SK-N-SH (cell line): ENCODE measurements around the gene RSKR. TPM values are rescaled to one million over a fixed set of nuclear protein-coding genes. Genes with fewer than 3 reads are reported as not detected.

Experiments
- CTCF ChIA-PET: fragments of 300-600, 350-600 bp; formaldehyde crosslinking; extraction: SDS; loops from one replicate; lab custom pipeline; 2021; lab: Yijun Ruan, JAX
- POLR2A ChIA-PET: fragments of 350-600 bp; sonication (Branson Sonifier 250); formaldehyde crosslinking; extraction: SDS; loops from one replicate; lab custom pipeline; 2020; ENCODE audit warnings: antibody characterized with exemption, inconsistent platforms; lab: Yijun Ruan, JAX
- DNase-seq: peaks from one replicate; pipeline ENCODE4 v3.0.0; 2012
- H2AFZ ChIP-seq: fragments of 200-600 bp; sonication (generic); 2 replicates; pipeline ENCODE4 v1.8.1; 2016; ENCODE audit warnings: antibody characterized with exemption, mild to moderate bottlenecking, low read depth
- H3F3A ChIP-seq: fragments of 200-600 bp; sonication (generic); replicated peaks from 2 replicates; pipeline ENCODE3; 2016; ENCODE audit warnings: antibody characterized with exemption, mild to moderate bottlenecking; ENCODE audit not compliant: insufficient read depth
- H3K27ac ChIP-seq, 2 experiments: fragments of 200-500 bp in 1 of 2; fragments of 200-600 bp in 1 of 2; sonication (Bioruptor generic) in 1 of 2; sonication (generic), shearing (Covaris generic) in 1 of 2; 2 replicates each; pipeline versions ENCODE4 v1.5.1 to v1.6.1; 2014 to 2016; ENCODE audit warnings: low read depth in 2 of 2, inconsistent platforms in 1 of 2, low read length in 1 of 2, mild to moderate bottlenecking in 1 of 2, mixed read lengths in 1 of 2
- H3K27me3 ChIP-seq: fragments of 200-600 bp; sonication (generic), shearing (Covaris generic); 2 replicates; pipeline ENCODE4 v1.6.1; 2016; ENCODE audit warnings: mixed run types; ENCODE audit not compliant: insufficient read depth
- H3K36me3 ChIP-seq, 2 experiments: fragments of 200-500 bp in 1 of 2; fragments of 200-600 bp in 1 of 2; sonication (Bioruptor generic) in 1 of 2; sonication (generic) in 1 of 2; replicated peaks in 1 of 2; 2 replicates each; pipeline versions ENCODE3 to v1.5.1; 2014 to 2016; ENCODE audit warnings: low read length in 1 of 2, mild to moderate bottlenecking in 1 of 2; ENCODE audit not compliant: insufficient read depth in 2 of 2, control insufficient read depth in 1 of 2
- H3K4me1 ChIP-seq, 2 experiments: fragments of 200-500 bp in 1 of 2; fragments of 200-600 bp in 1 of 2; sonication (Bioruptor generic) in 1 of 2; sonication (generic), shearing (Covaris generic) in 1 of 2; 2 replicates each; pipeline versions ENCODE4 v1.5.1 to v1.6.1; 2014 to 2016; ENCODE audit warnings: low read depth in 1 of 2, low read length in 1 of 2, mixed run types in 1 of 2; ENCODE audit not compliant: insufficient read depth in 2 of 2, control insufficient read depth in 1 of 2
- H3K4me2 ChIP-seq: fragments of 200-600 bp; sonication (generic), shearing (Covaris generic); 2 replicates; pipeline ENCODE4 v1.6.1; 2017; ENCODE audit warnings: mixed run types
- H3K4me3 ChIP-seq, 2 experiments: fragments of 200-500 bp in 1 of 2; fragments of 200-600 bp in 1 of 2; sonication (Bioruptor generic) in 1 of 2; sonication (generic), shearing (Covaris generic) in 1 of 2; 2 replicates each; pipeline versions ENCODE4 v1.5.1 to v1.8.1; 2014 to 2016; ENCODE audit warnings: low read depth in 2 of 2, inconsistent platforms in 1 of 2, low read length in 1 of 2, mild to moderate bottlenecking in 1 of 2, mixed read lengths in 1 of 2, moderate library complexity in 1 of 2
- H3K79me2 ChIP-seq: fragments of 200-600 bp; sonication (generic); 2 replicates; pipeline ENCODE4 v1.8.1; 2017; ENCODE audit warnings: mild to moderate bottlenecking; ENCODE audit not compliant: insufficient read depth
- H3K9ac ChIP-seq: fragments of 200-600 bp; sonication (generic); 2 replicates; pipeline ENCODE4 v1.6.1; 2017; ENCODE audit warnings: mixed run types
- H3K9me2 ChIP-seq: fragments of 200-600 bp; sonication (generic); 2 replicates; pipeline ENCODE4 v1.6.1; 2017; ENCODE audit warnings: mixed run types
- H3K9me3 ChIP-seq: fragments of 200-600 bp; sonication (generic); 2 replicates; pipeline ENCODE4 v1.6.1; 2017; ENCODE audit warnings: mixed run types, mild to moderate bottlenecking, moderate library complexity
- H4K20me1 ChIP-seq: fragments of 200-600 bp; sonication (generic); 2 replicates; pipeline ENCODE4 v1.6.1; 2017; ENCODE audit warnings: mild to moderate bottlenecking, mixed run types; ENCODE audit not compliant: insufficient read depth
- CHD2 ChIP-seq: fragments of 150-350 bp; IDR thresholded peaks from 2 replicates; pipeline ENCODE4 v1.6.1; 2018; ENCODE audit warnings: low read length; ENCODE audit not compliant: partially characterized antibody
- ELF1 ChIP-seq: IDR thresholded peaks from 2 replicates; pipeline ENCODE4 v1.4.0; 2012
- FOXJ3 ChIP-seq: sonication (generic); formaldehyde crosslinking; IDR thresholded peaks from 2 replicates; pipeline ENCODE4 v1.5.1; 2020; ENCODE audit warnings: mild to moderate bottlenecking, missing genetic modification reagents
- FOXM1 ChIP-seq: IDR thresholded peaks from 2 replicates; pipeline ENCODE4 v1.4.0; 2012; ENCODE audit warnings: low read depth, mild to moderate bottlenecking
- GABPA ChIP-seq: IDR thresholded peaks from 2 replicates; pipeline ENCODE4 v1.4.0; 2012; ENCODE audit warnings: low read depth, mild to moderate bottlenecking
- GATA2 ChIP-seq: sonication (generic); formaldehyde crosslinking; IDR thresholded peaks from 2 replicates; pipeline ENCODE4 v1.5.0; 2020; ENCODE audit warnings: mild to moderate bottlenecking, missing genetic modification reagents
- NFIC ChIP-seq: IDR thresholded peaks from 2 replicates; pipeline ENCODE4 v1.4.0; 2012; ENCODE audit warnings: borderline replicate concordance
- NRF1 ChIP-seq: IDR thresholded peaks from 2 replicates; pipeline ENCODE4 v1.6.1; 2012; ENCODE audit warnings: low read depth, mild to moderate bottlenecking, low read length
- RAD21 ChIP-seq: IDR thresholded peaks from 2 replicates; pipeline ENCODE4 v1.6.1; 2012; ENCODE audit warnings: mild to moderate bottlenecking, low read length
- RCOR1 ChIP-seq: fragments of 150-350 bp; IDR thresholded peaks from 2 replicates; pipeline ENCODE4 v1.6.1; 2017; ENCODE audit warnings: antibody characterized with exemption, low read length
- TAF1 ChIP-seq: IDR thresholded peaks from 2 replicates; pipeline ENCODE4 v1.6.1; 2012; ENCODE audit warnings: low read depth, mild to moderate bottlenecking, low read length, moderate library complexity, borderline replicate concordance
- YY1 ChIP-seq: IDR thresholded peaks from 2 replicates; pipeline ENCODE4 v1.4.0; 2012; ENCODE audit warnings: low read depth, mild to moderate bottlenecking
- WGBS: methylation state at CpG from one replicate; pipeline ENCODE4 v1.1.6; 2017; ENCODE audit warnings: low lambda C conversion rate; 5-methylcytosine and 5-hydroxymethylcytosine counted together
- polyA plus RNA-seq, 3 experiments: library from polyadenylated mRNA; depleted of rRNA; stranded (reverse); fragments of >200 nt; gene quantifications; 2 replicates each; pipeline ENCODE4 v1.2.3, GENCODE V29; 2012
- TF ChIP-seq, protein P1 (sequence below): fragments of 150-350 bp; IDR thresholded peaks from 2 replicates; pipeline ENCODE4 v1.6.1; 2016; ENCODE audit warnings: mild to moderate bottlenecking, low read depth, low read length
- TF ChIP-seq, protein P2 (sequence below): IDR thresholded peaks from 2 replicates; pipeline ENCODE4 v1.4.0; 2012; ENCODE audit warnings: low read depth, borderline replicate concordance
- TF ChIP-seq, protein P3 (sequence below): IDR thresholded peaks from 2 replicates; pipeline ENCODE4 v1.4.0; 2012; ENCODE audit warnings: low read depth
- TF ChIP-seq, protein P4 (sequence below): IDR thresholded peaks from 2 replicates; pipeline ENCODE4 v1.4.0; 2012; ENCODE audit warnings: low read depth, borderline replicate concordance
- TF ChIP-seq, protein P5 (sequence below): IDR thresholded peaks from 2 replicates; pipeline ENCODE4 v1.6.1; 2012; ENCODE audit warnings: mild to moderate bottlenecking, low read depth, low read length, moderate library complexity

The RSKR gene
- polyA plus RNA-seq, 1 of the 3 experiments (the other 2 are of a cell fraction), result 7.9 TPM

DNA sequence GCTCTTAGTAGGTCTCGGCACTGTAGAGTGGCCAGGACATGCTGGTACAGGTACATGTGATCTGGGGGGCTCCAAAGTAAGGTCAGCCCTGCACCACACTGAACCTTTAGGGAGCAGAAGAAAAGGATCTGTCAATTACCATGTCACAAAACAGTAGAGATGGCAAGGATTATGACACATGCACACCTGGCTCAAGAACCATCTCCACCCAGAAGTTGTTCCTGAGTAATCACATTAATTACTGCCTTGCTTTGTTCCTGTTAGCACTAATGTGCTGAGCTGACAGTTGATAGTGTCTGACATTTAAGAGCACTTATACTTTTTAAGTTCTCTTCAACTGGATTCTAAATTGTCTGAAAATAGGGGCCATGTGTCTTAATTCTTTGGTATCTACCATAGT, 21.5 kb upstream of the RSKR start:
- CTCF ChIA-PET, result interaction anchor here (0.9 to 5.5 kb wide), 3 partner anchors 9 to 23 kb away, joined by 3 to 43 read pairs (median 4); partner anchors contain the start of gene BLTP2
- POLR2A ChIA-PET, result interaction anchor here (1.8 kb wide), 1 partner anchor 9 kb away, joined by 7 read pairs; the partner anchor contains the start of gene BLTP2

DNA sequence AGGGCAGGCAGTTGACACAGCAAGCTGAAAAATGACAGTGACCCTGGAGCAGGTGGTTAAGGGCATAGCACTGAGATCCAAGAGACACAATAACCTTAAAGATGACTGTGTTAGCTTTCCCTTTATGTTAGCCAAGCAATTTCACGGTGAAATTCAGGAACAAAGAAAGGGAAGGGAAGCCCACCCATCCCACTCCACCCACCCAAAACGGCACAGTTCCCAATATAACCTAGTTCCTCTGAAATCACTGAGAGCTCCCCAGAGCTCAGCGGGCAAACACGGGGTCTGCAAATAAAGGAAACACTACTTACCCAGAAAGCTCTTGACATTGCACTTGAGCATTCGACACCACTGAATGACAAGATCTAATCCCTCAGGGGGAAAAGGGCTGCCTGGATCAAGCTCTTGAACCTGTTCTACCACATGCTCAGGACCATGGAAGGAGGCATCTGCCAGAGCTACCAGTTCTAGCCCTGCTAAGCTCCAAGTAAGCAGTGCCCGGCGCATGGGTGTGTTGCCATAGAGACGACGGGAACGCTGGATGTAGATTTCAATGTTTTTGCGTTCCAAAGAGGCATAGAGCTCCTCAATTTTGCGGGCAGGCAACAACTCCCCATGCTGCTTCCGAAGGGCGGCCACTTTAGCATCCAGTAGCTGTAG, 20.4 kb upstream of the RSKR start:
- 96% methylated on average over 12 of the region's 14 CpGs for WGBS
- Histone ChIP-seq H2AFZ (no peak overlapping the region), H3K36me3 (peaks cover 83 to 90% of the 10 kb centered on the region in 2 experiments), H3K27me3 (no peaks in the 10 kb centered on the region), H3K79me2 (peaks cover 33% of the 10 kb centered on the region), H3K9ac (no peak overlapping the region), H3K9me3 (no peaks in the 10 kb centered on the region), H3K4me2 (no peak overlapping the region), H3K4me3 (no peak overlapping the region), H3K9me2 (no peaks in the 10 kb centered on the region), H3F3A (no peaks in the 10 kb centered on the region), H4K20me1 (peaks cover 13% of the 10 kb centered on the region), H3K27ac (no peak overlapping the region), H3K4me1 (no peaks in the 10 kb centered on the region)
- POLR2A ChIA-PET, result interaction anchor here (1.8 kb wide), 1 partner anchor 10 kb away, joined by 7 read pairs; the partner anchor contains the start of gene BLTP2
- CTCF ChIA-PET, result interaction anchor here (0.6 to 5.5 kb wide), 7 partner anchors 10 to 140 kb away, joined by 3 to 43 read pairs (median 4); partner anchors contain the start of gene BLTP2
- DNase-seq, result no peak
- no peak for TF ChIP-seq GABPA
- no peak for TF ChIP-seq FOXM1
- TF ChIP-seq RCOR1, result no peak
- no peak for TF ChIP-seq FOXJ3
- no peak for TF ChIP-seq TAF1
- TF ChIP-seq NRF1, result no peak
- TF ChIP-seq, protein P1, sequence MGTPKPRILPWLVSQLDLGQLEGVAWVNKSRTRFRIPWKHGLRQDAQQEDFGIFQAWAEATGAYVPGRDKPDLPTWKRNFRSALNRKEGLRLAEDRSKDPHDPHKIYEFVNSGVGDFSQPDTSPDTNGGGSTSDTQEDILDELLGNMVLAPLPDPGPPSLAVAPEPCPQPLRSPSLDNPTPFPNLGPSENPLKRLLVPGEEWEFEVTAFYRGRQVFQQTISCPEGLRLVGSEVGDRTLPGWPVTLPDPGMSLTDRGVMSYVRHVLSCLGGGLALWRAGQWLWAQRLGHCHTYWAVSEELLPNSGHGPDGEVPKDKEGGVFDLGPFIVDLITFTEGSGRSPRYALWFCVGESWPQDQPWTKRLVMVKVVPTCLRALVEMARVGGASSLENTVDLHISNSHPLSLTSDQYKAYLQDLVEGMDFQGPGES, result no peak
- no peak for TF ChIP-seq YY1
- no peak for TF ChIP-seq ELF1
- TF ChIP-seq, protein P2, sequence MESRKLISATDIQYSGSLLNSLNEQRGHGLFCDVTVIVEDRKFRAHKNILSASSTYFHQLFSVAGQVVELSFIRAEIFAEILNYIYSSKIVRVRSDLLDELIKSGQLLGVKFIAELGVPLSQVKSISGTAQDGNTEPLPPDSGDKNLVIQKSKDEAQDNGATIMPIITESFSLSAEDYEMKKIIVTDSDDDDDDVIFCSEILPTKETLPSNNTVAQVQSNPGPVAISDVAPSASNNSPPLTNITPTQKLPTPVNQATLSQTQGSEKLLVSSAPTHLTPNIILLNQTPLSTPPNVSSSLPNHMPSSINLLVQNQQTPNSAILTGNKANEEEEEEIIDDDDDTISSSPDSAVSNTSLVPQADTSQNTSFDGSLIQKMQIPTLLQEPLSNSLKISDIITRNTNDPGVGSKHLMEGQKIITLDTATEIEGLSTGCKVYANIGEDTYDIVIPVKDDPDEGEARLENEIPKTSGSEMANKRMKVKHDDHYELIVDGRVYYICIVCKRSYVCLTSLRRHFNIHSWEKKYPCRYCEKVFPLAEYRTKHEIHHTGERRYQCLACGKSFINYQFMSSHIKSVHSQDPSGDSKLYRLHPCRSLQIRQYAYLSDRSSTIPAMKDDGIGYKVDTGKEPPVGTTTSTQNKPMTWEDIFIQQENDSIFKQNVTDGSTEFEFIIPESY, result no peak
- no peak for TF ChIP-seq CHD2
- TF ChIP-seq, protein P3, sequence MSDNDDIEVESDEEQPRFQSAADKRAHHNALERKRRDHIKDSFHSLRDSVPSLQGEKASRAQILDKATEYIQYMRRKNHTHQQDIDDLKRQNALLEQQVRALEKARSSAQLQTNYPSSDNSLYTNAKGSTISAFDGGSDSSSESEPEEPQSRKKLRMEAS, result no peak
- TF ChIP-seq GATA2 (CRISPR knock-in tag), result no peak
- no peak for TF ChIP-seq RAD21
- TF ChIP-seq NFIC, result no peak
- TF ChIP-seq, protein P4, sequence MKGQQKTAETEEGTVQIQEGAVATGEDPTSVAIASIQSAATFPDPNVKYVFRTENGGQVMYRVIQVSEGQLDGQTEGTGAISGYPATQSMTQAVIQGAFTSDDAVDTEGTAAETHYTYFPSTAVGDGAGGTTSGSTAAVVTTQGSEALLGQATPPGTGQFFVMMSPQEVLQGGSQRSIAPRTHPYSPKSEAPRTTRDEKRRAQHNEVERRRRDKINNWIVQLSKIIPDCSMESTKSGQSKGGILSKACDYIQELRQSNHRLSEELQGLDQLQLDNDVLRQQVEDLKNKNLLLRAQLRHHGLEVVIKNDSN, result no peak

More for the DNA sequence above, 21.5 kb upstream of the RSKR start:
- 100% methylated on average over 1 of the region's 1 CpG for WGBS
- Histone ChIP-seq H2AFZ (no peak overlapping the region), H4K20me1 (peaks cover 13% of the 10 kb centered on the region), H3K9me3 (no peaks in the 10 kb centered on the region), H3F3A (no peaks in the 10 kb centered on the region), H3K27ac (no peak overlapping the region)
- no peak for DNase-seq
- TF ChIP-seq, protein P5, sequence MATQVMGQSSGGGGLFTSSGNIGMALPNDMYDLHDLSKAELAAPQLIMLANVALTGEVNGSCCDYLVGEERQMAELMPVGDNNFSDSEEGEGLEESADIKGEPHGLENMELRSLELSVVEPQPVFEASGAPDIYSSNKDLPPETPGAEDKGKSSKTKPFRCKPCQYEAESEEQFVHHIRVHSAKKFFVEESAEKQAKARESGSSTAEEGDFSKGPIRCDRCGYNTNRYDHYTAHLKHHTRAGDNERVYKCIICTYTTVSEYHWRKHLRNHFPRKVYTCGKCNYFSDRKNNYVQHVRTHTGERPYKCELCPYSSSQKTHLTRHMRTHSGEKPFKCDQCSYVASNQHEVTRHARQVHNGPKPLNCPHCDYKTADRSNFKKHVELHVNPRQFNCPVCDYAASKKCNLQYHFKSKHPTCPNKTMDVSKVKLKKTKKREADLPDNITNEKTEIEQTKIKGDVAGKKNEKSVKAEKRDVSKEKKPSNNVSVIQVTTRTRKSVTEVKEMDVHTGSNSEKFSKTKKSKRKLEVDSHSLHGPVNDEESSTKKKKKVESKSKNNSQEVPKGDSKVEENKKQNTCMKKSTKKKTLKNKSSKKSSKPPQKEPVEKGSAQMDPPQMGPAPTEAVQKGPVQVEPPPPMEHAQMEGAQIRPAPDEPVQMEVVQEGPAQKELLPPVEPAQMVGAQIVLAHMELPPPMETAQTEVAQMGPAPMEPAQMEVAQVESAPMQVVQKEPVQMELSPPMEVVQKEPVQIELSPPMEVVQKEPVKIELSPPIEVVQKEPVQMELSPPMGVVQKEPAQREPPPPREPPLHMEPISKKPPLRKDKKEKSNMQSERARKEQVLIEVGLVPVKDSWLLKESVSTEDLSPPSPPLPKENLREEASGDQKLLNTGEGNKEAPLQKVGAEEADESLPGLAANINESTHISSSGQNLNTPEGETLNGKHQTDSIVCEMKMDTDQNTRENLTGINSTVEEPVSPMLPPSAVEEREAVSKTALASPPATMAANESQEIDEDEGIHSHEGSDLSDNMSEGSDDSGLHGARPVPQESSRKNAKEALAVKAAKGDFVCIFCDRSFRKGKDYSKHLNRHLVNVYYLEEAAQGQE, result no peak
- no peak for TF ChIP-seq RAD21
- TF ChIP-seq, all 33 proteins: peak for 0
- Histone ChIP-seq H3K36me3 (peaks cover 76 to 97% of the 10 kb centered on the region in 2 experiments), H3K9ac (no peak overlapping the region), H3K4me2 (no peak overlapping the region), H3K9me2 (no peaks in the 10 kb centered on the region), H3K4me1 (no peaks in the 10 kb centered on the region), H3K27me3 (no peaks in the 10 kb centered on the region), H3K4me3 (no peak overlapping the region), H3K79me2 (peaks cover 34% of the 10 kb centered on the region)
